K562 treated with DMSO at 1 percent for 24 hours (cell line): ENCODE results near the gene TXNRD2. TPM values are rescaled to one million over a fixed set of nuclear protein-coding genes. Genes with fewer than 3 reads are reported as not detected.

Source experiments
- total RNA-seq: library from RNA; unstranded; fragments of 300-600 nt; gene quantifications from 2 replicates; pipeline ENCODE4 v1.2.3, GENCODE V29; 2022; ENCODE audit warnings: low read depth; ENCODE audit not compliant: insufficient read depth

TXNRD2 gene
- total RNA-seq: 131 and 135 TPM in 2 replicates

DNA sequence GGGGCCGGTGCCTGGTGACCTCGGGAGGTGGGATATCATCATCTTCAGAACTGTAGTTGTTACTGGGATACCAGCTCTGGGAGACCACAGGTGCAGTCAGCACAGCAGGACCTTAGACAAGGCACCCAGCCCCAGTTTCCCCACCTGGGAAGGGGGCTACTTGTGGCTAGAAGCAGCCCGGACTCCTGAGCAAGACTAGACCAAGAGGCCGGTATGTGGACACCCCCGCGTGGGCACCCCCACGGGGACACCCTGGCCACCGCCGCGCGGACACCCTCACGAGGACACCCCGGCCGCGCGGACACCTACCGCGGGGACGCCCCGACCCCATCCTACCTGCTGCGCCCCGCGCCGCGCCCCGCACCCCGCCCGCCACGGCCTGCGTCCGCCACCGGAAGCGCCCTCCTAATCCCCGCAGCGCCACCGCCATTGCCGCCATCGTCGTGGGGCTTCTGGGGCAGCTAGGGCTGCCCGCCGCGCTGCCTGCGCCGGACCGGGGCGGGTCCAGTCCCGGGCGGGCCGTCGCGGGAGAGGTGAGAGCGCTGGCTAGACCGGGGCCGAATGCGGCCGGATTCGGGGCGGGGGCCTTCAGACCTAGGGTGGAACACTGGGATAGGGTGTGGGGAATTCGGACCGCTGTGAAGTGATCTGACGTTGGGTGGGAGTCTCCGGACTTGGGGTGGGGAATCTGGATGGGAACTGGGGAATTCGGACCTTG, at the start of gene TXNRD2, which contains the start of gene COMT:
TSS of gene TXNRD2 (minus strand) at position 454 of the 718 bp plus-strand sequence. CDS start at position 439, 15 bp downstream.
TSS of gene COMT (plus strand) at position 408 of the 718 bp plus-strand sequence. CDS start 20,755 bp downstream, outside the sequence.

DNA sequence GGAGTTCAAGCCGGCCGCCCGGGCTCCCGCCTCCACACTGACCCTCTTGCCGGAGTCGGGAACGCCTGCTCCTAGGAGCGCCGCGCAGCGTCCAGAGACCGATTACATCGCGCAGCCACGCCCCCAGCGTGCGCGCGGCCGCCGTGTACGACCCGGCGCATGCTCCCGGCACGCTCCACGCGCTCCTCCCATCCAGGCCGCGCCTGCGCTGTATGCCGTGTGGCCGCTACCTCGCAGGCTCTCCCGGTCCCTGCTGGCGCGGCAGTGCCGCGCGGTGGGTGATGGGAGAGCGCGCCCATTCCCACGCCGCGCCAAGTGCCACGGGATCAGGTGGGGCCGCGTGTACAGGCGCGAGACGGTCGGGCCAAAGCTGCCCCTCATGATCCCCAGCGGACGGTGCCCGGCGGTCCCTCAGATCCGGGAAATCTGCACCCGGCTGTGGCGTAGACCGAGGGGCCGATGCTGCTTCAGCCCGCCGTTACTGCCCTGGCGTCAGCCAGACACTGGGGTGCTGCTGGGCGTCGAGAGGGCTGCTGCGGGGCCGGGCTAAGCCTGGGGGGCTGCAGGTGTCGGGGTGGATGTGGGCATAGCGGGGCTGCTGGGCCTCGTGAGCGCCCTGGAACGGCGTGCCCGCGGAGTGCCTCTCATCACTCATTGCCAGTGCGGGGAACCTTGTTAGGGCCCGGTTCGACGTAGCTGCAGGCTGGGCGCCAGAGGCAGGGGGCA, 86.7 kb downstream of the TXNRD2 start, which contains the start of the genes GNB1L and RTL10:
TSS of gene GNB1L (minus strand) at position 97 of the 726 bp plus-strand sequence. CDS start 33,519 bp downstream, outside the sequence.
TSS of gene RTL10 (minus strand) at position 97 of the 726 bp plus-strand sequence. CDS start 2,613 bp downstream, outside the sequence.

Other genes with a start within 250 kb of the TXNRD2 start
- 66.6 and 70.3 TPM in 2 replicates for gene SEPTIN5, start 227.3 kb downstream of the TXNRD2 start, total RNA-seq
- 114 and 143 TPM in 2 replicates for gene GP1BB, start 218.3 kb downstream of the TXNRD2 start, total RNA-seq
- gene TBX1, start 181.0 kb downstream of the TXNRD2 start, total RNA-seq: 18.1 and 21.7 TPM in 2 replicates
- gene GNB1L, start 86.9 kb downstream of the TXNRD2 start, total RNA-seq: 103 and 110 TPM in 2 replicates
- 50.3 and 53.7 TPM in 2 replicates for gene RTL10, start 86.9 kb downstream of the TXNRD2 start, total RNA-seq
- gene COMT, start within 50 bp of the TXNRD2 start, total RNA-seq: 717 and 742 TPM in 2 replicates
- 60.7 and 69.4 TPM in 2 replicates for gene ARVCF, start 75.0 kb upstream of the TXNRD2 start, total RNA-seq
- 97.1 and 98.2 TPM in 2 replicates for gene TANGO2, start 79.3 kb upstream of the TXNRD2 start, total RNA-seq
- 47.4 and 51.1 TPM in 2 replicates for gene DGCR8, start 138.4 kb upstream of the TXNRD2 start, total RNA-seq
- 621 and 645 TPM in 2 replicates for gene RANBP1, start 174.3 kb upstream of the TXNRD2 start, total RNA-seq
- gene TRMT2A, start 175.4 kb upstream of the TXNRD2 start, total RNA-seq: 124 and 158 TPM in 2 replicates
- 36.2 and 37.9 TPM in 2 replicates for gene ZDHHC8, start 190.0 kb upstream of the TXNRD2 start, total RNA-seq
- not detected in 2 replicates for gene CCDC188, start 209.2 kb upstream of the TXNRD2 start, total RNA-seq